Stimulated activated CD8-positive, alpha-beta memory T cell treated with anti-CD3 and anti-CD28 coated beads, Interleukin-15, amount 100 ng/mL, for 48 hours (primary cell): ENCODE results near the gene KLF11.

Source experiments
- DNase-seq, 2 donors: peaks; one replicate each; pipeline ENCODE4 v3.0.0-alpha.2; 2020; ENCODE audit warnings: low read depth in 2 of 2

KLF11 gene

DNA sequence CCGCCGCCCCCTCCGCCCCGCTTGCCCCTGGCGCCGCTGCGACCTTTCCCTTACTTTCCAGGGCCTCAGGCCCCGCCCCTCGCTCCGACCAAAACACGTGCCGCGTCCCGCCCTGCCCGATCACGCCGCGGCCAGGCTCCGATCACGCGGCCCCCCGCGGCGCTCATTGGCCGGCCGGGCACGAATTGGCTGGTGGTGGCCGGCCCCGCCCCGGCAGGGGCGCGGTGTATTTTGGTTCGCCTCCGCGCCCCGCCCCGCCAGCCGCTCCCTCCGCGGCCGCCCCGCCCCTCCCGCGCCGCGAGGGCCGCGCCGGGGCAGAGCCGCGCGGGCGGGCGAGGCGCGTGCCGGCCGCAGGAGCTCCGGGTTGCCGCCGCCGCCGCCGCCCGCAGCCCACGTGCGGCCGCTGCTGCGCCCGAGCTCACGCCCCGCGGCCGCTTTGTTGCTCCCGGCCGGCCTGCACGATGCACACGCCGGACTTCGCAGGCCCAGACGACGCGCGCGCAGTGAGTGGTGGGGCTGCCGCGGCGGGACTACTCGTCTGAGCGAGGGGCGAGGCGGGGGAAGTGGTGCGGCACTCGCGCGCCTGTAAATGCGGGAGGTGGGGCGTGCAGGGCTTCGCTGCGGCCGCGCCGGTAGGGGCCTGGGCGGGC is at the start of gene KLF11:
TSS of gene KLF11 (plus strand) at position 295 of the 650 bp plus-strand sequence. CDS start at position 462, 167 bp downstream.
- peak; percentile 54 to 60 for DNase-seq

GRCh38 chr2:9994462-9994861 is 48.9 kb upstream of the KLF11 start:
- no peak for DNase-seq

GRCh38 chr2:9995059-9995458 is 48.3 kb upstream of the KLF11 start:
- DNase-seq: no peak

GRCh38 chr2:9996321-9996720 is 47.0 kb upstream of the KLF11 start:
- DNase-seq: no peak

- DNase-seq: no peak
These were observed 45.4 kb upstream of the KLF11 start for GRCh38 chr2:9997936-9998335.

- no peak for DNase-seq
These were observed 44.3 kb upstream of the KLF11 start for GRCh38 chr2:9998916-9999654.

GRCh38 chr2:9999693-10000092 is 43.7 kb upstream of the KLF11 start:
- no peak for DNase-seq

GRCh38 chr2:10000541-10000940 is 42.8 kb upstream of the KLF11 start:
- DNase-seq: no peak

DNA sequence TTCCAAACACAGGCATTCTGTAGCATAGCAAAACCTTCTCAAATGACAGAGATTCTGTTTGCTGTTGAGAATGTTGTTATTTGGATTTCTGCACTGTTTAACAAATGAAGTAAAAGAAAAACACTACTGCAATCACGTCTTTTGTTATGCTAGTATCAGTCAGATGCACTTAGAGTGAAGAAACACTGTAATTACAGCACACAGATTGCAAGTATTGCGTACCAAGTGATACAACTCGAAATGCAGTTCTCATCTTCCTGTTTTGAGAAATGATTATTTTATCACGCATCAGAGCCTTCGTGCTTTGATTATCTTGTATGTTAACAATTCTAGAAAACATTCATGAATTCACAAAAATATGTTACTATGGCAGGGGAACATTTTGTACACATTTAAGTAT is 41.8 kb upstream of the KLF11 start:
- DNase-seq: no peak

GRCh38 chr2:10002109-10002508 is 41.2 kb upstream of the KLF11 start:
- DNase-seq: no peak

DNA sequence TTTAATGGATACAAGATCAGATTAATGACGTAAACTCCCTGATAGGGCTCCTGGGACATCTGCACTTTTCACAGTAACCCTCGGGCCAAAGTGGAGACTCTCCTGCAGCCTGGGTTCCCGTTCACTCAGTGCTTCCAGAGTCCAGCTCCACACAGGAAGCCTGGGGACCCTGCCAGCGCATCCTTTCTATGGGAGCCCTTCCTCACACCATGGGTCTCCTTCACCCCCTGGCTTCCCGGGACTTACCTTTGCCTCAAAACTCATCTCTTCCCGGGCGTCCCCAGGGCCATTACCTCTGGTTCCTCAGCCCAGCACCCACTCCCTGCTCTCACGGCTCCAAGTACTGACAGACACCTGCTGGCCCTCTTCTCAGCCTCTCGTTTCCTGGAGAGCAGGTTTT is 40.7 kb upstream of the KLF11 start:
- no peak for DNase-seq

- DNase-seq: no peak
These were observed 39.9 kb upstream of the KLF11 start for GRCh38 chr2:10003206-10004125.

- no peak for DNase-seq
These were observed 38.9 kb upstream of the KLF11 start for GRCh38 chr2:10004401-10004800.

DNA sequence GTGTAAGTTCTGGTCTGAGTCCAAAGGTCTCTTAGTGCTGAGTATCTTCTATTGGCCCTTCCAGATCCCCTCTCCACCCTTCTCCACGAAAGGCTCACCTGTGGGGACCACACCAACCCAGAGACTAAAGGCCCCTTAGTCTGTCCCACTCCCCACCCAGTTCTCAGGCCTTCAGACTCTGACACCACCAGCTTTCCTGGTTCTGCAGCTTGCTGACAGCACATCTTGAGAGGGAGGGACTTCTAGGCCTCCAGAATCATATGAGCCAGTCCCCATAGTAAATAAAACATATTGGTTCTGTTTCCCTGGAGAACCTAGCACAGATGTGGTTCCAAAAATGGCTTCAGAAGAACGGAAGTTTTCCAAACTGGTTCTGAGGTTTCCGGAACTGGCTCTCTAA is 38.5 kb upstream of the KLF11 start:
- no peak for DNase-seq

DNA sequence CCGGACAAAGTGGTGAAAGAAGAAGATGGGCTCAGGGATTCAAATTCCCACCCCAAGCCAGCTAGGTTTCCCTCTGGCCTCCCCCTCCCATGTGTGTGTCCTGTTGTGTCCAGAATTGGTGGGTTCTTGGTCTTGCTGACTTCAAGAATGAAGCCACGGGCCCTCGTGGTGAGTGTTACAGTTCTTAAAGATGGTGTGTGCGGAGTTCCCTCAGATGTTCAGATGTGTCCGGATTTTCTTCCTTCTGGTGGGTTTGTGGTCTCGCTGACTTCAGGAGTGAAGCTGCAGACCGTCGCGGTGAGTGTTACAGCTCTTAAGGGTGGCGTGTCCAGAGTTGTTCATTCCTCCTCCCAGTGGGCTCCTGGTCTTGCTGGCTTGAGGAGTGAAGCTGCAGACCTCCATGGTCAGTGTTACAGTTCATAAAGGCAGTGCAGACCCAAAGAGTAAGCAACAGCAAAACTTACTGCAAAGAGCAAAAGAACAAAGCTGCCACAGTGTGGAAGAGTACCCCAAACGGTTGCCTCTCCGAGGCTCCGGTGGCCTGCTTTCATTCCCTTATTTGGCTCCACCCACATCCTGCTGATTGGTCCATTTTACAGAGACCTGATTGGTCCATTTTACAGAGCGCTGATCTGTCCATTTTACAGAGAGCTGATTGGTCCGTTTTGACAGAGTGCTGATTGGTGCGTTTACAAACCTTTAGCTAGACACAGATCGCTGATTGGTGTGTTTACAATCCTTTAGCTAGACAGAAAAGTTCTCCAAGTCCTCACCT is 37.7 kb upstream of the KLF11 start:
- DNase-seq: no peak

- DNase-seq: no peak
These were observed 36.9 kb upstream of the KLF11 start for GRCh38 chr2:10006236-10007161.

DNA sequence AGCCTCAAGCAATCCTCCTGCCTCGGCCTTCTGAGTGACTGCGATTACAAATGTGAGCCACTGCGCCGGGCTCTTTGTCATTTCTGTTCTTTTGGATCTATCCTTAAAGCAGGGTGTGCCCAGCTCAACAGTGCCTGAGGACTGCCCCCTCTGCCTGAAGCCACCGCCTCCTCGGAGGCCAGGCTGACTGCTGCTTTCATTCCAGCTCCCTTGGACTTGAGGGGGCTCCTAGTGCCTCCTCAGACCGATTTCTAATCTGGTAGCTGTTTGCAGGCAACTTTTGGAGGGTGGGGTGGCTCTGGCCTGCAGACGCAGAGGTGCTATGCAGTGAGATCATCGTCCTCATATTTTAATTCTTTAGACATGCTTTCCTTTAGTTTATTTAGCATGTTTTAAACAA is 35.9 kb upstream of the KLF11 start:
- no peak for DNase-seq

DNA sequence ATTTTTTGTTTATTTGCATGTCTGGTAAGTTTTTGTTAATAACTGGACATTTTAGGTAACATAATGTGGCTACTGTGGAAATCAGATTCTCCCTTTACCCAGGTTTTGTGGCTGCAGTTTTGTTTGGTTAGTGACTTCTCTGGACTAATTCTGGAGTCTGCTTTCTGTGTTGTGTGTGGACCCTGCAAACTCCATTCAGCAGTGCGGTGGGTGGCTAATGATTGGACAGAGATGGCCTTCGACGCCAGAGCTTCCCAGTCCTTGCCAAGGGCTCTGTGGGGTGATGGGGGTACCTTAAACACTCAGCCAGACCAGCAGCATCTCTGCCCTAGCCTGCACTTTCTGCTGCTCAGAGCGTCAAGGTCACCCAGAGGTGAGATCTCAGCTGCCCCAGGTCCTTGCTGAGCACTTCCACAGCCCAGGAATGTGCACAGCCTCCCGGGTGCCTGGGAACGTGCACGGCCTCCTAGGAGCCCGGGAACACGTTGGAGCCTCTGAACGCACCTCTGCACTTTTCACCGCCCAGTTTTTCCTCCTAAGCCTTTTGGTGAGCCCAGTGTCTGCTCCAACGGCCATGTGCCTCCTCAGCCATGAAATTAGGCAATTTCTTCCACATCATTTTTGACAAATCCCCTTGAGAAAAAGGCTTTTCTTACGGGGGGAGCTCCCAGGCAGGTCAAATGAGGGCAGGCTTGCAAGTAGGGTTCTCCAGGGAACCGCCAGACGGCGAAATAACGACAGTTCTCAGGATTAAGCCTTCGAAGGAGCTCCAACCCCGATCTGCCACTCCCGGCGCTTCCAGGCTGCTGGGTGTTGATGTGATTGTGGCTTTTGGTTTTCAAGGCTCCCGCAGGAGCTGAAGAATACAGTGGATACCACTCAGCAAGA is 35.2 kb upstream of the KLF11 start:
- DNase-seq: no peak

GRCh38 chr2:10008809-10009176 is 34.6 kb upstream of the KLF11 start:
- DNase-seq: no peak
